Astrocyte (in vitro differentiated cells and primary cell): ENCODE results near the gene PDE11A.

Experiments
- EZH2 ChIP-seq: IDR thresholded peaks from 2 replicates; pipeline ENCODE4 v1.6.1; 2012; ENCODE audit warnings: mild to moderate bottlenecking, low read length, inconsistent platforms; ENCODE audit not compliant: insufficient read depth
- TF ChIP-seq, protein P1 (sequence below): IDR thresholded peaks from 2 replicates; pipeline ENCODE4 v1.5.1; 2011; ENCODE audit warnings: low read depth, mild to moderate bottlenecking, inconsistent platforms, low read length, moderate library complexity; ENCODE audit not compliant: insufficient read depth

DNA sequence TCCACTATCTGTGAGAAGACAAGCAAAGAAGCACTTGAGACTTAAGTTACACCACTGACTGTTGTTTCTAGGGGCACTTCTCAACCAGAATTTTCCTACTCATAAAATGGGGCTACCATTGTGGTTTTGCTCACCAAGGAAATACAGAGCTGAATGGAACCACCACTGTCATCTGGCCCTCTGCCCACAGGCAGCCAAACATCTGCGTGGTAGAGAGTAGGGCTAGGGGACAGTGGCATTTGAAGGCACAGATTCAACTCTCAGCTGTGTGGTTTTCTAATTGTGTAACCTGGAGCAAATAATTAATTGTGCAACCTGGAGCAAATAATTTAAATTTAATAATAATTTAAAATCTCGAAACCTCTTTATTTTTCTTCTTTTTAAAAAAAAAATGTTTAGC lies 79.6 kb downstream of the PDE11A start:
- TF ChIP-seq, protein P1, sequence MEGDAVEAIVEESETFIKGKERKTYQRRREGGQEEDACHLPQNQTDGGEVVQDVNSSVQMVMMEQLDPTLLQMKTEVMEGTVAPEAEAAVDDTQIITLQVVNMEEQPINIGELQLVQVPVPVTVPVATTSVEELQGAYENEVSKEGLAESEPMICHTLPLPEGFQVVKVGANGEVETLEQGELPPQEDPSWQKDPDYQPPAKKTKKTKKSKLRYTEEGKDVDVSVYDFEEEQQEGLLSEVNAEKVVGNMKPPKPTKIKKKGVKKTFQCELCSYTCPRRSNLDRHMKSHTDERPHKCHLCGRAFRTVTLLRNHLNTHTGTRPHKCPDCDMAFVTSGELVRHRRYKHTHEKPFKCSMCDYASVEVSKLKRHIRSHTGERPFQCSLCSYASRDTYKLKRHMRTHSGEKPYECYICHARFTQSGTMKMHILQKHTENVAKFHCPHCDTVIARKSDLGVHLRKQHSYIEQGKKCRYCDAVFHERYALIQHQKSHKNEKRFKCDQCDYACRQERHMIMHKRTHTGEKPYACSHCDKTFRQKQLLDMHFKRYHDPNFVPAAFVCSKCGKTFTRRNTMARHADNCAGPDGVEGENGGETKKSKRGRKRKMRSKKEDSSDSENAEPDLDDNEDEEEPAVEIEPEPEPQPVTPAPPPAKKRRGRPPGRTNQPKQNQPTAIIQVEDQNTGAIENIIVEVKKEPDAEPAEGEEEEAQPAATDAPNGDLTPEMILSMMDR, result no peak
- TF ChIP-seq EZH2, result no peak
